ENCODE results near the gene UNC5C.

UNC5C gene

GRCh38 chr4:95428291-95429070 lies 120.3 kb downstream of the UNC5C start:
- no peak for DNase-seq (ENCODE audit: low read depth)
- TF ChIP-seq, protein P1, sequence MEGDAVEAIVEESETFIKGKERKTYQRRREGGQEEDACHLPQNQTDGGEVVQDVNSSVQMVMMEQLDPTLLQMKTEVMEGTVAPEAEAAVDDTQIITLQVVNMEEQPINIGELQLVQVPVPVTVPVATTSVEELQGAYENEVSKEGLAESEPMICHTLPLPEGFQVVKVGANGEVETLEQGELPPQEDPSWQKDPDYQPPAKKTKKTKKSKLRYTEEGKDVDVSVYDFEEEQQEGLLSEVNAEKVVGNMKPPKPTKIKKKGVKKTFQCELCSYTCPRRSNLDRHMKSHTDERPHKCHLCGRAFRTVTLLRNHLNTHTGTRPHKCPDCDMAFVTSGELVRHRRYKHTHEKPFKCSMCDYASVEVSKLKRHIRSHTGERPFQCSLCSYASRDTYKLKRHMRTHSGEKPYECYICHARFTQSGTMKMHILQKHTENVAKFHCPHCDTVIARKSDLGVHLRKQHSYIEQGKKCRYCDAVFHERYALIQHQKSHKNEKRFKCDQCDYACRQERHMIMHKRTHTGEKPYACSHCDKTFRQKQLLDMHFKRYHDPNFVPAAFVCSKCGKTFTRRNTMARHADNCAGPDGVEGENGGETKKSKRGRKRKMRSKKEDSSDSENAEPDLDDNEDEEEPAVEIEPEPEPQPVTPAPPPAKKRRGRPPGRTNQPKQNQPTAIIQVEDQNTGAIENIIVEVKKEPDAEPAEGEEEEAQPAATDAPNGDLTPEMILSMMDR (IDR thresholded peaks at IDR 0.05; ENCODE audit: control insufficient read depth, insufficient read depth, low read depth, low read length, missing control alignments) = no peak

DNA sequence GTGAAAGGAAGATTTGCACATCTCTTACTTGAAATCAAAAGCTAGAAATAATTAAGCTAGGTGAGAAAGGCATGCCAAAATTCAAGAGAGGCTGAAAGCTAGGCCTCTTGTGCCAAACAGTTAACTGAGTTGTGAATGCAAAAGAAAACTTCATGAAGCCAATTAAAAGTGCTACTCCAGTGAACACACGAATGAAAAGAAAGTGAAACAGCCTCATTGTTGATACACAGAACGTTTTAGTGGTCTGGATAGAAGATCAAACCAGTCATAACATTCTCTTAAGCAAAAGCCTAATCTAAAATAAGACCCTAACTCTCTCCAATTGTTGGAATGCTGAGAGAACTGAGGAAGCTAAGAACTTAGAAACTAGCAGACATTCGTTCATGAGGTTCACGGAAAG lies 122.3 kb downstream of the UNC5C start:
- TF ChIP-seq, protein P1 (IDR thresholded peaks at IDR 0.05; ENCODE audit: control insufficient read depth, insufficient read depth, low read depth, low read length, missing control alignments) = no peak
- H3K4me3 ChIP-seq (ENCODE audit: control insufficient read depth, low read depth, low read length) = no peak overlapping the region
- no peak for DNase-seq (ENCODE audit: low read depth)

More at GRCh38 chr4:95428291-95429070, 120.3 kb downstream of the UNC5C start:
- no peak overlapping the region for H3K4me3 ChIP-seq (ENCODE audit: control insufficient read depth, low read depth, low read length)

GRCh38 chr4:95422436-95422835 lies 126.3 kb downstream of the UNC5C start:
- TF ChIP-seq, protein P1 (IDR thresholded peaks at IDR 0.05; ENCODE audit: control insufficient read depth, insufficient read depth, low read depth, low read length, missing control alignments) = no peak
- DNase-seq (ENCODE audit: low read depth) = no peak
- H3K4me3 ChIP-seq (ENCODE audit: control insufficient read depth, low read depth, low read length) = no peak overlapping the region

- TF ChIP-seq, protein P1 (IDR thresholded peaks at IDR 0.05; ENCODE audit: control insufficient read depth, insufficient read depth, low read depth, low read length, missing control alignments) = no peak
- no peak overlapping the region for H3K4me3 ChIP-seq (ENCODE audit: control insufficient read depth, low read depth, low read length)
- no peak for DNase-seq (ENCODE audit: low read depth)
Measured at GRCh38 chr4:95421869-95422268, 126.9 kb downstream of the UNC5C start.

GRCh38 chr4:95417531-95417930 lies 131.2 kb downstream of the UNC5C start:
- DNase-seq (ENCODE audit: low read depth) = no peak

DNA sequence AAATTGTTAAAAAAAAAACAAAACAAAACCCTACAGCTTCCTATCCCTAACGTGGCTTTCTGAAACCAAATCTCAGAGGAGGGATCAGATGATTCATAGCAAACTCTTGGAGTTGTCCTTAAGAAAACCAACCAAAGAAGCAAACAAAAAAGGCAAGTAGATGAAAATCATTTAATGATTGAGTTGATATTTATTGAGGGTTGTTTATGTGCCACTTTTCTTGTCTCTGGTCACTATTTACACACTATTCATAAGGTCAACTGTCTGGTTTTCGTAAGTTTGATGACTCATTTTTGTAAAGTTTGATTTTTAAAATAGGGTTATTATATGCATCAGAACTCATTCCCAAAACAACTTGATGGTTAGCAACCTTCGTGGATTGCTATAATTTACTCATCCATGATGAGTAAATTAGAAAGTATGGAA lies 133.4 kb downstream of the UNC5C start:
- no peak overlapping the region for H3K4me3 ChIP-seq (ENCODE audit: control insufficient read depth, low read depth, low read length)
- TF ChIP-seq, protein P1 (IDR thresholded peaks at IDR 0.05; ENCODE audit: control insufficient read depth, insufficient read depth, low read depth, low read length, missing control alignments) = no peak
- DNase-seq (ENCODE audit: low read depth) = no peak

More at GRCh38 chr4:95417531-95417930, 131.2 kb downstream of the UNC5C start:
- no peak overlapping the region for H3K4me3 ChIP-seq (ENCODE audit: control insufficient read depth, low read depth, low read length)
- TF ChIP-seq, protein P1 (IDR thresholded peaks at IDR 0.05; ENCODE audit: control insufficient read depth, insufficient read depth, low read depth, low read length, missing control alignments) = no peak

Measured in AG09309 (cell line).